A673 (cell line): ENCODE data around the gene TRIM14.

ENCODE experiments used
- CTCF ChIP-seq: fragments of 300-800, 200-600 bp; sonication (generic); conservative IDR thresholded peaks from 2 replicates; pipeline ENCODE4 v1.5.1; 2017; ENCODE audit warnings: low read depth, mild to moderate bottlenecking, antibody characterized with exemption, low read length, moderate library complexity, mixed read lengths
- EZH2 ChIP-seq: fragments of 200-600 bp; sonication (generic); IDR thresholded peaks from 2 replicates; pipeline ENCODE4 v1.6.1; 2017; ENCODE audit warnings: borderline replicate concordance, low read depth, mild to moderate bottlenecking, mixed read lengths, antibody characterized with exemption, low read length; ENCODE audit not compliant: poor library complexity, severe bottlenecking

DNA sequence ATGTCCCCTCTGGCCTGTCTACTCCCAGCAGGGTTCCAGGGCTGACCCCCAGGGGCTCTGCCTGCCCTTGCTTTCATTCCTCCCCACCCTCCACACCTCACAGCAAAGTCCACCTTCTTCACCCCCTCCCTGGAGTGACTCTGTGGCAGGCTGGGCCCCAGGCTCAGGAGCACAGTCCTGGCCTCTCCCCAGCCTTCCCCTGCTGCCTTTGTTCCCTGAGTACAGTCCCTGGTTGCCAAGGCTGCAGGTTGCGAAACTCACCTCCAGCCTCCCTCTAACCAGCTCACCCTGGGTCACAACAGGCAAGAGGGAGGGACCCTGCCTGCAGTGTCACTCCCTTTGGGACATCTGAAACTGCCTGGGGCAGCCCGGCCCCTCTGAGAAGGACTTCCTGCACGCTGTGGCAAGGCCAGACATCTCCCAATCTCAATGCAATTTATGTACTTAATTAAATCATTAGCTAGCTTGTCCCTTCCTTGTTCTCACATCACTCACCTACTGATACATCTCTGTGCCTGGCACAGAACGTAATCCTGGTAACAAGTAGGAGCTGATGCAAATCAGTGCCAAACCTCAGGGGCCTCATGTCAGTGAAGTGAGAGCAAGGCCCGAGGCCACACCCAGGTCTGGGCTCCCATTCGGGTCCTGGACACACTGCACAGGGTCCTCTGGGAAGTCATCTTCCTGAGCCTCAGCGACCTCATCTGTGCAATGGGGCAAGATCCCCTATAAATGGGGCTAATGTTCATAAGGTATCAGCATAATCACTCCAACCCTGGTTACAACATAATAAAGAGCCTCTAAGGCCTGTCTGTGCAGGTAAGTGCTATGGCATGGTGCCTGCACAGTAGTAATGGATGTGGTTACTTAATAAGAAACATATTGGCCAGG is 27.3 kb upstream of the TRIM14 start:
- TF ChIP-seq EZH2: no peak
- TF ChIP-seq CTCF: no peak
